HEK293 (cell line): ENCODE results near the gene AP2M1.

Source experiments
- GLI4 ChIP-seq: fragments of 450-650 bp; formaldehyde crosslinking; IDR thresholded peaks from 2 replicates; pipeline ENCODE4 v1.5.1; 2016; ENCODE audit warnings: missing biosample characterization, missing genetic modification characterization
- HOXA7 ChIP-seq: sonication (generic); formaldehyde crosslinking; IDR thresholded peaks from 2 replicates; pipeline ENCODE4 v1.8.1; 2022; ENCODE audit warnings: missing genetic modification reagents, borderline replicate concordance
- KLF10 ChIP-seq: fragments of 450-650 bp; IDR thresholded peaks from 2 replicates; pipeline ENCODE4 v1.5.1; 2018; ENCODE audit warnings: missing biosample characterization, mild to moderate bottlenecking, missing genetic modification characterization
- KLF7 ChIP-seq: fragments of 450-650 bp; formaldehyde crosslinking; IDR thresholded peaks from 2 replicates; pipeline ENCODE4 v1.5.1; 2016; ENCODE audit warnings: missing biosample characterization, missing genetic modification characterization, borderline replicate concordance
- MEIS1 ChIP-seq: sonication (generic); formaldehyde crosslinking; IDR thresholded peaks from 2 replicates; pipeline ENCODE4 v1.8.1; 2022; ENCODE audit warnings: missing genetic modification reagents, mild to moderate bottlenecking, borderline replicate concordance
- OSR2 ChIP-seq: fragments of 450-650 bp; formaldehyde crosslinking; IDR thresholded peaks from 2 replicates; pipeline ENCODE4 v1.5.1; 2016; ENCODE audit warnings: missing biosample characterization, missing genetic modification characterization
- SP2 ChIP-seq: fragments of 450-650 bp; formaldehyde crosslinking; IDR thresholded peaks from 2 replicates; pipeline ENCODE4 v1.5.1; 2016; ENCODE audit warnings: missing biosample characterization, missing genetic modification characterization
- SP3 ChIP-seq: fragments of 450-650 bp; formaldehyde crosslinking; IDR thresholded peaks from 2 replicates; pipeline ENCODE4 v1.5.1; 2016; ENCODE audit warnings: missing biosample characterization, missing genetic modification characterization
- YY1 ChIP-seq: fragments of 450-650 bp; formaldehyde crosslinking; IDR thresholded peaks from 2 replicates; pipeline ENCODE4 v1.5.1; 2018; ENCODE audit warnings: missing biosample characterization, missing genetic modification characterization
- ZNF174 ChIP-seq: fragments of 450-650 bp; formaldehyde crosslinking; IDR thresholded peaks from 2 replicates; pipeline ENCODE4 v1.5.0; 2017; ENCODE audit warnings: missing biosample characterization, mild to moderate bottlenecking, missing genetic modification characterization
- ZNF175 ChIP-seq: fragments of 450-650 bp; formaldehyde crosslinking; IDR thresholded peaks from 2 replicates; pipeline ENCODE4 v1.5.1; 2016; ENCODE audit warnings: missing biosample characterization, missing genetic modification characterization
- ZNF221 ChIP-seq: fragments of 450-650 bp; formaldehyde crosslinking; IDR thresholded peaks from 2 replicates; pipeline ENCODE4 v1.5.1; 2017; ENCODE audit warnings: missing biosample characterization, missing genetic modification characterization, borderline replicate concordance
- ZNF223 ChIP-seq: fragments of 450-650 bp; formaldehyde crosslinking; IDR thresholded peaks from 2 replicates; pipeline ENCODE4 v1.5.1; 2016; ENCODE audit warnings: missing biosample characterization, missing genetic modification characterization
- ZNF23 ChIP-seq: fragments of 450-650 bp; formaldehyde crosslinking; IDR thresholded peaks from 2 replicates; pipeline ENCODE4 v1.5.1; 2016; ENCODE audit warnings: missing biosample characterization, missing genetic modification characterization, borderline replicate concordance
- ZNF302 ChIP-seq: fragments of 450-650 bp; formaldehyde crosslinking; IDR thresholded peaks from 2 replicates; pipeline ENCODE4 v1.5.1; 2016; ENCODE audit warnings: missing biosample characterization, missing genetic modification characterization, low read depth
- ZNF362 ChIP-seq: fragments of 450-650 bp; formaldehyde crosslinking; IDR thresholded peaks from 2 replicates; pipeline ENCODE4 v1.5.1; 2016; ENCODE audit warnings: missing biosample characterization, missing genetic modification characterization
- ZNF433 ChIP-seq: fragments of 450-650 bp; formaldehyde crosslinking; IDR thresholded peaks from 2 replicates; pipeline ENCODE4 v1.5.1; 2016; ENCODE audit warnings: missing biosample characterization, missing genetic modification characterization, low read depth
- ZNF473 ChIP-seq: fragments of 450-650 bp; formaldehyde crosslinking; IDR thresholded peaks from 2 replicates; pipeline ENCODE4 v1.5.1; 2017; ENCODE audit warnings: missing biosample characterization, missing genetic modification characterization
- ZNF549 ChIP-seq: fragments of 450-650 bp; IDR thresholded peaks from 2 replicates; pipeline ENCODE4 v1.5.1; 2018; ENCODE audit warnings: missing biosample characterization, missing genetic modification characterization, mild to moderate bottlenecking, inconsistent platforms, moderate library complexity
- ZNF561 ChIP-seq: fragments of 450-650 bp; IDR thresholded peaks from 2 replicates; pipeline ENCODE4 v1.5.1; 2018; ENCODE audit warnings: missing biosample characterization, missing genetic modification characterization, borderline replicate concordance
- ZNF571 ChIP-seq: fragments of 450-650 bp; formaldehyde crosslinking; IDR thresholded peaks from 2 replicates; pipeline ENCODE4 v1.5.0; 2017; ENCODE audit warnings: missing biosample characterization, missing genetic modification characterization
- ZNF585B ChIP-seq: fragments of 450-650 bp; formaldehyde crosslinking; IDR thresholded peaks from 2 replicates; pipeline ENCODE4 v1.5.1; 2016; ENCODE audit warnings: missing biosample characterization, missing genetic modification characterization
- ZNF626 ChIP-seq: fragments of 450-650 bp; sonication (Bioruptor Pico); formaldehyde crosslinking; IDR thresholded peaks from 2 replicates; pipeline ENCODE4 v1.5.1; 2018; ENCODE audit warnings: missing biosample characterization, missing genetic modification characterization, inconsistent platforms
- ZNF785 ChIP-seq: fragments of 450-650 bp; formaldehyde crosslinking; IDR thresholded peaks from 2 replicates; pipeline ENCODE4 v1.5.1; 2016; ENCODE audit warnings: missing biosample characterization, missing genetic modification characterization
- ZNF837 ChIP-seq: fragments of 450-650 bp; formaldehyde crosslinking; IDR thresholded peaks from 2 replicates; pipeline ENCODE4 v1.5.1; 2016; ENCODE audit warnings: missing biosample characterization, missing genetic modification characterization
- TF ChIP-seq, protein P1 (sequence below): fragments of 450-650 bp; formaldehyde crosslinking; IDR thresholded peaks from 2 replicates; pipeline ENCODE4 v1.5.1; 2016; ENCODE audit warnings: missing biosample characterization, missing genetic modification characterization, borderline replicate concordance
- TF ChIP-seq, protein P2 (sequence below): fragments of 450-650 bp; formaldehyde crosslinking; IDR thresholded peaks from 2 replicates; pipeline ENCODE4 v1.5.1; 2017; ENCODE audit warnings: missing biosample characterization, mild to moderate bottlenecking, missing genetic modification characterization, moderate library complexity
- TF ChIP-seq, protein P3 (sequence below): fragments of 450-650 bp; formaldehyde crosslinking; IDR thresholded peaks from 2 replicates; pipeline ENCODE4 v1.5.1; 2016; ENCODE audit warnings: missing biosample characterization, missing genetic modification characterization
- TF ChIP-seq, protein P4 (sequence below): fragments of 450-650 bp; formaldehyde crosslinking; IDR thresholded peaks from 2 replicates; pipeline ENCODE4 v1.5.1; 2016; ENCODE audit warnings: missing biosample characterization, missing genetic modification characterization
- TF ChIP-seq, protein P5 (sequence below): fragments of 450-650 bp; formaldehyde crosslinking; IDR thresholded peaks from 2 replicates; pipeline ENCODE4 v1.5.1; 2016; ENCODE audit warnings: missing biosample characterization, missing genetic modification characterization

The AP2M1 gene

DNA sequence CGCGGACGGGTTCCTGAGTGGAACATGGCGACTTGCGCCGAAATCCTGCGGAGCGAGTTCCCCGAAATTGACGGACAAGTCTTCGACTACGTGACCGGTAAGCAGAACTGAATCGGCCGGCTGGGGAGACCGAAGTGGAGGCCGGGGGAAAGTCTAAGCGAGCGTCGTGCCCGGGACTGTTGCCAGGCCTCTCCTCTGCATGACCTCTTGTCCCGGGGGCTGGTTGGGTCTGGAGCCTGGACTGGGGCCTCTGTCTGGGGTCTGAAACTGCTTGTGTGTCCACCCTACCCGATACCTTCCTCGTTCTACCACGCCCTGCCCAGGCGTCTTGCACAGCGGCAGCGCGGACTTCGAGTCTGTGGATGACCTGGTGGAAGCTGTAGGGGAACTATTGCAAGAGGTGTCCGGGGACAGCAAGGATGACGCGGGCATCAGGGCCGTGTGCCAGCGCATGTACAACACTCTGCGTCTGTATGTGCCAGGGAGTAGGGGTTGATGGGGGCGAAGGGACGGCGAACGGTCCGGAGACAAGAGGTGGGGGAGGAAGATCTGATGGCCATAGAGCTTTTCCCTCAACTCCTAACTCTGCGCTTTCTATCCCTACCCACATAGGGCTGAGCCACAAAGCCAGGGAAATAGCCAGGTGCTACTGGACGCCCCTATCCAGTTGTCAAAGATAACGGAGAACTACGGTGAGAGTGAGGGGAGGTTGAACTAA is 11.7 kb downstream of the AP2M1 start, which contains the start of gene ABCF3 (continued):
- TF ChIP-seq, protein P1, sequence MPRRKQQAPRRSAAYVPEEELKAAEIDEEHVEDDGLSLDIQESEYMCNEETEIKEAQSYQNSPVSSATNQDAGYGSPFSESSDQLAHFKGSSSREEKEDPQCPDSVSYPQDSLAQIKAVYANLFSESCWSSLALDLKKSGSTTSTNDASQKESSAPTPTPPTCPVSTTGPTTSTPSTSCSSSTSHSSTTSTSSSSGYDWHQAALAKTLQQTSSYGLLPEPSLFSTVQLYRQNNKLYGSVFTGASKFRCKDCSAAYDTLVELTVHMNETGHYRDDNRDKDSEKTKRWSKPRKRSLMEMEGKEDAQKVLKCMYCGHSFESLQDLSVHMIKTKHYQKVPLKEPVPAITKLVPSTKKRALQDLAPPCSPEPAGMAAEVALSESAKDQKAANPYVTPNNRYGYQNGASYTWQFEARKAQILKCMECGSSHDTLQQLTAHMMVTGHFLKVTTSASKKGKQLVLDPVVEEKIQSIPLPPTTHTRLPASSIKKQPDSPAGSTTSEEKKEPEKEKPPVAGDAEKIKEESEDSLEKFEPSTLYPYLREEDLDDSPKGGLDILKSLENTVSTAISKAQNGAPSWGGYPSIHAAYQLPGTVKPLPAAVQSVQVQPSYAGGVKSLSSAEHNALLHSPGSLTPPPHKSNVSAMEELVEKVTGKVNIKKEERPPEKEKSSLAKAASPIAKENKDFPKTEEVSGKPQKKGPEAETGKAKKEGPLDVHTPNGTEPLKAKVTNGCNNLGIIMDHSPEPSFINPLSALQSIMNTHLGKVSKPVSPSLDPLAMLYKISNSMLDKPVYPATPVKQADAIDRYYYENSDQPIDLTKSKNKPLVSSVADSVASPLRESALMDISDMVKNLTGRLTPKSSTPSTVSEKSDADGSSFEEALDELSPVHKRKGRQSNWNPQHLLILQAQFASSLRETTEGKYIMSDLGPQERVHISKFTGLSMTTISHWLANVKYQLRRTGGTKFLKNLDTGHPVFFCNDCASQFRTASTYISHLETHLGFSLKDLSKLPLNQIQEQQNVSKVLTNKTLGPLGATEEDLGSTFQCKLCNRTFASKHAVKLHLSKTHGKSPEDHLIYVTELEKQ (tag by site-specific recombination) = no peak
- TF ChIP-seq HOXA7 (CRISPR knock-in tag) (no peak), KLF10 (tag by site-specific recombination) (no peak), ZNF175 (tag by site-specific recombination) (no peak), ZNF585B (tag by site-specific recombination) (no peak), ZNF561 (tag by site-specific recombination) (no peak), ZNF549 (tag by site-specific recombination) (no peak), ZNF223 (tag by site-specific recombination) (no peak), ZNF571 (no peak), GLI4 (tag by site-specific recombination) (no peak), ZNF837 (tag by site-specific recombination) (no peak), SP3 (tag by site-specific recombination) (0 out of 2 replicates have a peak, but pooled peaks have one; percentile 35), ZNF221 (no peak), YY1 (tag by site-specific recombination) (peak; percentile 69; the same call in 1 of the 2 replicates), ZNF23 (tag by site-specific recombination) (no peak), ZNF174 (tag by site-specific recombination) (no peak), OSR2 (tag by site-specific recombination) (no peak), ZNF785 (no peak), MEIS1 (no peak), ZNF362 (tag by site-specific recombination) (no peak), ZNF433 (tag by site-specific recombination) (no peak), ZNF302 (tag by site-specific recombination) (no peak), ZNF626 (tag by site-specific recombination) (no peak), KLF7 (tag by site-specific recombination) (no peak), ZNF473 (tag by site-specific recombination) (no peak), SP2 (no peak)
- TF ChIP-seq, protein P2, sequence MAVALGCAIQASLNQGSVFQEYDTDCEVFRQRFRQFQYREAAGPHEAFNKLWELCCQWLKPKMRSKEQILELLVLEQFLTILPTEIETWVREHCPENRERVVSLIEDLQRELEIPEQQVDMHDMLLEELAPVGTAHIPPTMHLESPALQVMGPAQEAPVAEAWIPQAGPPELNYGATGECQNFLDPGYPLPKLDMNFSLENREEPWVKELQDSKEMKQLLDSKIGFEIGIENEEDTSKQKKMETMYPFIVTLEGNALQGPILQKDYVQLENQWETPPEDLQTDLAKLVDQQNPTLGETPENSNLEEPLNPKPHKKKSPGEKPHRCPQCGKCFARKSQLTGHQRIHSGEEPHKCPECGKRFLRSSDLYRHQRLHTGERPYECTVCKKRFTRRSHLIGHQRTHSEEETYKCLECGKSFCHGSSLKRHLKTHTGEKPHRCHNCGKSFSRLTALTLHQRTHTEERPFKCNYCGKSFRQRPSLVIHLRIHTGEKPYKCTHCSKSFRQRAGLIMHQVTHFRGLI (tag by site-specific recombination) = no peak
- TF ChIP-seq, protein P3, sequence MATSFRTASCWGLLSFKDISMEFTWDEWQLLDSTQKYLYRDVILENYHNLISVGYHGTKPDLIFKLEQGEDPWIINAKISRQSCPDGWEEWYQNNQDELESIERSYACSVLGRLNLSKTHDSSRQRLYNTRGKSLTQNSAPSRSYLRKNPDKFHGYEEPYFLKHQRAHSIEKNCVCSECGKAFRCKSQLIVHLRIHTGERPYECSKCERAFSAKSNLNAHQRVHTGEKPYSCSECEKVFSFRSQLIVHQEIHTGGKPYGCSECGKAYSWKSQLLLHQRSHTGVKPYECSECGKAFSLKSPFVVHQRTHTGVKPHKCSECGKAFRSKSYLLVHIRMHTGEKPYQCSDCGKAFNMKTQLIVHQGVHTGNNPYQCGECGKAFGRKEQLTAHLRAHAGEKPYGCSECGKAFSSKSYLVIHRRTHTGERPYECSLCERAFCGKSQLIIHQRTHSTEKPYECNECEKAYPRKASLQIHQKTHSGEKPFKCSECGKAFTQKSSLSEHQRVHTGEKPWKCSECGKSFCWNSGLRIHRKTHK (tag by site-specific recombination) = no peak
- TF ChIP-seq, protein P4, sequence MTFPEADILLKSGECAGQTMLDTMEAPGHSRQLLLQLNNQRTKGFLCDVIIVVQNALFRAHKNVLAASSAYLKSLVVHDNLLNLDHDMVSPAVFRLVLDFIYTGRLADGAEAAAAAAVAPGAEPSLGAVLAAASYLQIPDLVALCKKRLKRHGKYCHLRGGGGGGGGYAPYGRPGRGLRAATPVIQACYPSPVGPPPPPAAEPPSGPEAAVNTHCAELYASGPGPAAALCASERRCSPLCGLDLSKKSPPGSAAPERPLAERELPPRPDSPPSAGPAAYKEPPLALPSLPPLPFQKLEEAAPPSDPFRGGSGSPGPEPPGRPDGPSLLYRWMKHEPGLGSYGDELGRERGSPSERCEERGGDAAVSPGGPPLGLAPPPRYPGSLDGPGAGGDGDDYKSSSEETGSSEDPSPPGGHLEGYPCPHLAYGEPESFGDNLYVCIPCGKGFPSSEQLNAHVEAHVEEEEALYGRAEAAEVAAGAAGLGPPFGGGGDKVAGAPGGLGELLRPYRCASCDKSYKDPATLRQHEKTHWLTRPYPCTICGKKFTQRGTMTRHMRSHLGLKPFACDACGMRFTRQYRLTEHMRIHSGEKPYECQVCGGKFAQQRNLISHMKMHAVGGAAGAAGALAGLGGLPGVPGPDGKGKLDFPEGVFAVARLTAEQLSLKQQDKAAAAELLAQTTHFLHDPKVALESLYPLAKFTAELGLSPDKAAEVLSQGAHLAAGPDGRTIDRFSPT = no peak
- TF ChIP-seq, protein P5, sequence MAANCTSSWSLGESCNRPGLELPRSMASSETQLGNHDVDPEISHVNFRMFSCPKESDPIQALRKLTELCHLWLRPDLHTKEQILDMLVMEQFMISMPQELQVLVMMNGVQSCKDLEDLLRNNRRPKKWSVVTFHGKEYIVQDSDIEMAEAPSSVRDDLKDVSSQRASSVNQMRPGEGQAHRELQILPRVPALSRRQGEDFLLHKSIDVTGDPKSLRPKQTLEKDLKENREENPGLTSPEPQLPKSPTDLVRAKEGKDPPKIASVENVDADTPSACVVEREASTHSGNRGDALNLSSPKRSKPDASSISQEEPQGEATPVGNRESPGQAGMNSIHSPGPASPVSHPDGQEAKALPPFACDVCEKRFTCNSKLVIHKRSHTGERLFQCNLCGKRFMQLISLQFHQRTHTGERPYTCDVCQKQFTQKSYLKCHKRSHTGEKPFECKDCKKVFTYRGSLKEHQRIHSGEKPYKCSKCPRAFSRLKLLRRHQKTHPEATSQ (tag by site-specific recombination) = no peak
